GM13977 (cell line): ENCODE results near the gene PACS1.

ENCODE experiments used
- DNase-seq: peaks from one replicate; pipeline ENCODE4 v3.0.0; 2012; ENCODE audit warnings: low spot score
- in situ Hi-C: fragments of 300-500 bp; cut with MboI; formaldehyde crosslinking; loops from one replicate; pipeline ENCODE4 v1.12.0; 2022; ENCODE audit warnings: low sequenced_read_pairs, low pct_unique_long_range_greater_than_20kb, mixed read lengths, inconsistent platforms; ENCODE audit not compliant: unreplicated experiment
- TF ChIP-seq, protein P1 (sequence below): IDR thresholded peaks from 2 replicates; pipeline ENCODE4 v1.5.1; 2012; ENCODE audit warnings: mild to moderate bottlenecking, control low read depth; ENCODE audit not compliant: insufficient read depth; ENCODE audit errors: extremely low read depth, missing control alignments

Gene PACS1

DNA sequence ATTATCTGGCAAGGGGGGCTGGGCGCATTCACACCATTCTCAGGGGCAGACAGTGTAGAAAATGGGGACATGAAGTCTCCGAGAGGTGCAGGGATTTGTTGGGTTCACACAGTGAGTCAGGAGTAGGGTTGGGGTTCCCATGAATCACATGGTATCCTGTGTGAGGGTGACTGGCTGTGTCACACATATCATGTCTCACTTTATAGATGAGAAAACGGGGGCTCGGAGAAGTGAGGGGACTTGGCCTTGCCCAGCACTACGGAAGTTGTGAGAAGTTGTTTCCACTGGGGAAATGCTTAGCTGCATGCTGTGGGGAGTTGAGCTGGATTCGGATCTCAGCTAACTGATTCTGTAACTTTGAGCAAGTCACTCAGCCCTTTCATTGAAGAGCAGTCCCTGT lies 25.3 kb upstream of the PACS1 start:
- no peak for DNase-seq
- in situ Hi-C loops: no loop called here
- TF ChIP-seq, protein P1, sequence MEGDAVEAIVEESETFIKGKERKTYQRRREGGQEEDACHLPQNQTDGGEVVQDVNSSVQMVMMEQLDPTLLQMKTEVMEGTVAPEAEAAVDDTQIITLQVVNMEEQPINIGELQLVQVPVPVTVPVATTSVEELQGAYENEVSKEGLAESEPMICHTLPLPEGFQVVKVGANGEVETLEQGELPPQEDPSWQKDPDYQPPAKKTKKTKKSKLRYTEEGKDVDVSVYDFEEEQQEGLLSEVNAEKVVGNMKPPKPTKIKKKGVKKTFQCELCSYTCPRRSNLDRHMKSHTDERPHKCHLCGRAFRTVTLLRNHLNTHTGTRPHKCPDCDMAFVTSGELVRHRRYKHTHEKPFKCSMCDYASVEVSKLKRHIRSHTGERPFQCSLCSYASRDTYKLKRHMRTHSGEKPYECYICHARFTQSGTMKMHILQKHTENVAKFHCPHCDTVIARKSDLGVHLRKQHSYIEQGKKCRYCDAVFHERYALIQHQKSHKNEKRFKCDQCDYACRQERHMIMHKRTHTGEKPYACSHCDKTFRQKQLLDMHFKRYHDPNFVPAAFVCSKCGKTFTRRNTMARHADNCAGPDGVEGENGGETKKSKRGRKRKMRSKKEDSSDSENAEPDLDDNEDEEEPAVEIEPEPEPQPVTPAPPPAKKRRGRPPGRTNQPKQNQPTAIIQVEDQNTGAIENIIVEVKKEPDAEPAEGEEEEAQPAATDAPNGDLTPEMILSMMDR: no peak

DNA sequence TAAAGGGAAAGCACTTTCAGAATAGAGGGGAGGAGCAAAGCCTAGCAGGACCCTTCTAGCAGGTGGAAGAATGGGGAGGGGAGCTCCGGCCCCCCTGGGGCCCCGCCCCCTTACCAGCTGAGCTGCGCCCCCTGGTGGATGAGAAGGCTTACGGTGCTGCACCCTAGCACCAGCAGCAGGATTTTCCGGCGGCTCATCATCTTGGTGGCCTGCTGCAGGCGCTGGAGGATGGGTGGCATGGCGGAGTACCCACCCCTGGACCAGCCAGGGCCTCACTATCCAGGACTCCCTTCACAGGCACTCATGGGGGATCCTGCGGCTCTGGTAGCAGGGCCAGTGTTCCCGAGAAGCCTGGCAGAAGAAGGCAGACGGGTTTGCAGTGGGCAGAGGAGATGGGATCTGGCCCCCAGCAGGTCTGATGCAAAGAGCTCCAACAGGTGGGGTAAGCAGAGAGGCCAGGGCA lies 24.9 kb upstream of the PACS1 start:
- in situ Hi-C loops: no loop called here
- TF ChIP-seq, protein P1: peak; percentile 92
- DNase-seq: peak; percentile 93

DNA sequence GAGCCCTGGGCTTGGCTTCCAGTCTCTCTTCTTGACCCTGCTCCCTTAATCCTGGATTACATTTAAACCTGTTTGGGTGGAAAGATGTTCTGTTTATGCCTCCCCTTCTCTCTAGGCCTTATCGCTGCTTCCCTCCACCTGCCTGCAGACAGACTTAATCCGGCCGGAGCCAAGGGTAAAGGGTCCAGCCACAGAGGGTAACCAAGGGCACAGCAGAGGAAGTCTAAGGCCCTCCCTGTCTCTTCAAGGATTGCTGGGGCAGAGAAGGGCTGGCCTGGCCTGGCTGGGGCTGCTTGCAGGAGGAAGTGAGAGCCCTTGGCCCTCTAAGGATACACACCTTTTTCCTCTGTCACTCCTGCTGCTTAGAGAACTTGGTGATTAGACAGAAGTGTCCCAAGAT lies 23.2 kb upstream of the PACS1 start:
- peak; percentile 7 for DNase-seq
- TF ChIP-seq, protein P1: no peak
- in situ Hi-C loops: no loop called here

DNA sequence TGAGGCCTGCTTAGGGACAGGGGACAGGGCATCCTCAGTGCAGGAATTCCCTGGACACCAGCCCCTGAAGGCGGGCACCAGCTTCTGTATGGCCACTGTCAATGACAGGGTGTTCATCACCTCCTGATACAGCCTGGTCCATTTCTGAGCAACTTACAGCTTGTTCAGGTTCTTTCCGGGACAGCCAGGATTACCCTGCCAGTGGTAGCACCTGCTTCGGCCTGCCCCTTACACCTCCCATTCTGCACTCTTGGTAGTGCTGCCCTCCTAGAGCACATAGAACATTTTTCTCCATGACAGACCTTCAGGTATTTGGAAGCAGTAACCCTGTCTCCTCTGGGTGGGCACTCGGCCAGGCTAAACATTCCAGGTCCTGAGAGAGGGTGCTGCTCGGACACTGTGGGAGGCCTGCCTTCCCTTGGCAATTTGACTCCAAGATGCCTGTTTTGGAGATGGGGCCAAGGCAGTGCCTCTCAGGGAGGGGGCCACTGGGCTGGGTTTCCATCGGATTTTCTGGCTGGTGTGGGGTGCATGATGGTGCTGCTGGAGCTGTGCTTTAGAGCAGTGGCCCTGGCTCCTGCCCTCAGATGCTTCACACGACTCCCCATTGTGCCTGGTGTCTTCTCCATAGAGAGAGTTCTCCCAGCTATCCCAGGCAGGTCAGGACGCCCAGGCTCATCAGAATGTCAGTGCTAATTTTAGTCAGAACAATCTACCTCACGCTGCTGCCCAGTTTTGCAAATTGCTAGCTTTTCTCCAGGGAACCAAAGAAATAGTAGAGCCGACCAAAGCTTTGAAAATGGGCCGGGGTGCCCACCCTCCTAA lies 22.3 kb upstream of the PACS1 start:
- in situ Hi-C loops: no loop called here
- TF ChIP-seq, protein P1: no peak
- DNase-seq: peak; percentile 6

DNA sequence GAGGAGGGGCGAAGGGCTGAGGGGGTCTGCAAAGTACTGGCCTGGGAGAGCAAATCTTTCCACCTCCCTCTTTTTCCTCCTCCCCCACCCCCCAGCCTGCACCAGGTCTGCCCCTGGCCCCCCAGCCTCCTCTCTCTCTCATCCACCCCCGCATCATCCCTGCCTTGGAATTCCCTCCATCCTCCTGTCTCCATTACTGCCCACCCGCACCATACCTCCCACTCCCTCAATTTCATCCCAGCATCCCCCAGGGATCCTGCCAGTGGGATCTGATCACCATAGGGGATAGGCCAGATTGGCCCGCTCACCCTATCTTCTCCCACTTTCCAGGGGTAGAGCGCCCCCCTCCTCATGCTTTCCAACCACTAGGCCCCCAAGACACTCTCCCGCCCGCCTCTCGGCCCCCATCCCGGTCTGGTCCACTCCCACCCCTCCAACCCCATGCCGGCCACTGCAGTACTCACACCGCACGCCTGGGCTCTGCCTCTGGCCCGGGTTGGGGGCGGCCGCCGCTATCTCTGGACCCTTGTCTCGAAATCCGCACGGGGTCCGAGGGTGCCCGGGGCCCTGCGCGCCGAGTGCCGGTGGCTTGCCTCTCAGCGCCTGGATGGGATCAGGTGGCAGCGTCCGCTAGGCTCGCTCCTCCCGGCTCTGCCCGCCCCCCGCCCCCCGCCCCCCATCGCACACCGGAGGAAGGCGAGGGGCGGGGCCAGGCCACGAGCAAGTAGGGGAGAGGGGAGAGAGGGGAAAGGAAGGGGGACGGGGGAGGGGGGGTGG lies 21.3 kb upstream of the PACS1 start, which contains the start of gene GAL3ST3:
Gene GAL3ST3 (minus strand): TSS at position 615 of the 777 bp plus-strand sequence. CDS start 3,746 bp downstream, outside the sequence.
- TF ChIP-seq, protein P1: no peak
- DNase-seq: peak; percentile 19
- in situ Hi-C loops: no loop called here

DNA sequence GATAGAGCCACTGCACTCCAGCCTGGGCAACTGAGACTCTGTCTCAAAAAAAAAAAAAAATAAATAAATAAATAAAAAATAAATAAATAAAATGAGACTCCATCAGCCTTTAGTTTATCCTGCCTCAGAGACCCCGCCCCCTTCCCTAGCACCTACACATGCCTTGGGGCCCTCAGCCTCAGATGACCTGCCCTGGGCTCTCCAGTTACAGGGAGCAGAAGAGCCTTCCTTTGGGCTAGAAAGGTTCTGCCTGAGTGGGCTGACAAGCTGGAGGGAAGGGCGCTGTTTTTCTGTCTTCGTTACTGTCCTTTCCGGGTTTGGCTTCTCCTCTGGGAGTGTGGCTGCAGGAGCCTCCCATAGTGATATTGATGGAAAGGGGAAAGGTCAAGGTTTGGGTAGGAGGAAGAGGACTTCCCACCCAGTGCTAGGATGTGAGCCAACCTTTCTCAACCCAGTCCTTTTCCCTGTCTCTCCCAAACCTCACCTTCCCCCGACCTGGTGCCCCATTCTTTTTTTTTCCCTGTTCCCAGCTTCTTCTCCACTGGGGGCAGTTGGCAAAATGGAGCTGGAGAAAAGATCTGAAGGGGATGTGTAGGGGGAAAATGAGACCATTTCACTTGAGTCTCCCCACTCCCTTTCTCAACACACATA lies 19.4 kb upstream of the PACS1 start:
- TF ChIP-seq, protein P1: no peak
- in situ Hi-C loops: no loop called here
- peak; percentile 14 for DNase-seq
